Mammary epithelial cell (primary cell): Measurements from ENCODE around the gene FLACC1.

Experiments used
- CTCF ChIP-seq, 2 donors: IDR thresholded peaks in 1 of 2; conservative IDR thresholded peaks in 1 of 2; 2 replicates each; pipeline ENCODE4 v1.5.1; 2011 to 2012; ENCODE audit warnings: inconsistent platforms in 2 of 2, low read length in 2 of 2, mild to moderate bottlenecking in 2 of 2, control low read depth in 1 of 2, low read depth in 1 of 2; ENCODE audit not compliant: insufficient read depth in 1 of 2; ENCODE audit errors: extremely low read depth in 1 of 2
- EZH2 ChIP-seq: IDR thresholded peaks from 2 replicates; pipeline ENCODE4 v1.6.1; 2012; ENCODE audit warnings: low read length, inconsistent platforms, borderline replicate concordance

- no peak for TF ChIP-seq CTCF (conservative IDR thresholded peaks at IDR 0.05 in 1 of 2, IDR thresholded peaks at IDR 0.05 in 1 of 2; ENCODE audit: extremely low read depth in 1 of 2, insufficient read depth in 1 of 2, low read depth in 1 of 2, low read length in 2 of 2)
- TF ChIP-seq EZH2 = no peak
These were observed 58.6 kb downstream of the FLACC1 start for GRCh38 chr2:201298462-201299052.
